Measurements from ENCODE around the gene CENPM. TPM values are rescaled to one million over a fixed set of nuclear protein-coding genes. Genes with fewer than 3 reads are reported as not detected.

Gene CENPM
- total and polyA plus RNA-seq, 5 donors: 0.23 to 1.8 (median 1.4) TPM; not detected in 2

GRCh38 chr22:41917375-41917902 lies 29.5 kb downstream of the CENPM start:
- no peaks in the 10 kb centered on the region for H3K27me3 ChIP-seq (ENCODE audit: control insufficient read depth, insufficient read depth)
- no peak overlapping the region for H3K27ac ChIP-seq (ENCODE audit: low read length)
- no peaks in the 10 kb centered on the region for H3K9me3 ChIP-seq (ENCODE audit: control insufficient read depth, low read length)
- ATAC-seq: no peak
- intact Hi-C loops (cut with DNase I): no loop called here
- no peak for DNase-seq
- 58% methylated on average over 11 of the region's 11 CpGs for WGBS
- no peak overlapping the region for H3K4me3 ChIP-seq (ENCODE audit: low read length)
- no peaks in the 10 kb centered on the region for H3K4me1 ChIP-seq (ENCODE audit: control insufficient read depth, insufficient read depth, low read length)

GRCh38 chr22:41916745-41917358 lies 30.1 kb downstream of the CENPM start:
- H3K27me3 ChIP-seq (ENCODE audit: control insufficient read depth, insufficient read depth): no peaks in the 10 kb centered on the region
- ATAC-seq: no peak
- WGBS: 58% methylated on average over 10 of the region's 10 CpGs
- H3K4me1 ChIP-seq (ENCODE audit: control insufficient read depth, insufficient read depth, low read length): no peaks in the 10 kb centered on the region
- no peak overlapping the region for H3K27ac ChIP-seq (ENCODE audit: low read length)
- no peak for DNase-seq
- no peaks in the 10 kb centered on the region for H3K9me3 ChIP-seq (ENCODE audit: control insufficient read depth, low read length)
- intact Hi-C loops (cut with DNase I): no loop called here
- no peak overlapping the region for H3K4me3 ChIP-seq (ENCODE audit: low read length)

GRCh38 chr22:41915786-41916493 lies 31.0 kb downstream of the CENPM start:
- ATAC-seq (no peak), DNase-seq (no peak)
- Histone ChIP-seq H3K4me3 (ENCODE audit: low read length) (no peak overlapping the region), H3K9me3 (ENCODE audit: control insufficient read depth, low read length) (no peaks in the 10 kb centered on the region), H3K27ac (ENCODE audit: low read length) (no peak overlapping the region), H3K27me3 (ENCODE audit: control insufficient read depth, insufficient read depth) (no peaks in the 10 kb centered on the region), H3K4me1 (ENCODE audit: control insufficient read depth, insufficient read depth, low read length) (no peaks in the 10 kb centered on the region)
- intact Hi-C loops (cut with DNase I): no loop called here
- 61% methylated on average over 11 of the region's 11 CpGs for WGBS

- H3K4me3 ChIP-seq (ENCODE audit: low read length): peak within 1 kb of the TSS; percentile 49
- intact Hi-C loops (cut with DNase I): no loop called here
- 10% methylated on average over 63 of the region's 63 CpGs for WGBS
- no peaks in the 10 kb centered on the region for H3K4me1 ChIP-seq (ENCODE audit: control insufficient read depth, insufficient read depth, low read length)
- H3K27ac ChIP-seq (ENCODE audit: low read length): no peak within 1 kb of the TSS
- ATAC-seq (peak; percentile 19 to 33), DNase-seq (peak; percentile 50 to 78 (median 78))
- no peaks in the 10 kb centered on the region for H3K27me3 ChIP-seq (ENCODE audit: control insufficient read depth, insufficient read depth)
- H3K9me3 ChIP-seq (ENCODE audit: control insufficient read depth, low read length): no peaks in the 10 kb centered on the region
Measured at GRCh38 chr22:41915035-41915785, 31.7 kb downstream of the CENPM start, which contains the start of gene SHISA8. SHISA8 (minus strand) TSS chr22:41915074; CDS start chr22:41914667, 407 bp downstream.

DNA sequence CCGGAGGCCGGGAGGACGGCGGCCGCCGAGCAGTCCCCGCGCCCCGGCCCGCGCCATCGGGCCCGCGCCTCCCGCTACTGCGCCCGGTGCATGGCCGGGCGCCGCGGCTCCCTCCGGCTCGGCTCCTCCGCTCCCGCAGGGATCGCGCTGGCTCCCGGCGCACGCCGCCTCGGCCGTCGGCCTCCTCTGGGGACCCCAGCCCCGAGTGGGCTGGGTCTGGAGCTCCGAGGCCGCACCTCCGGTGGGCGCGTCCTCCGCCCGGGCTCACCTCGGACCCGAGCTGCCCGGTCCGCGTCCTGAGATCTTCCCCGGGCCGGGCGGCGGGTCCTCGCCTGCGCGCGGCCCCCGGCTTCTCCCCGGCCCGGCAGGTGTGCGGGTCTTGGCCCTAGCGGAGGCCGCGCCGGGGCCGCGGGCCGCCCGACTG lies 32.3 kb downstream of the CENPM start:
- H3K4me1 ChIP-seq (ENCODE audit: control insufficient read depth, insufficient read depth, low read length): no peaks in the 10 kb centered on the region
- intact Hi-C loops (cut with DNase I): no loop called here

DNA sequence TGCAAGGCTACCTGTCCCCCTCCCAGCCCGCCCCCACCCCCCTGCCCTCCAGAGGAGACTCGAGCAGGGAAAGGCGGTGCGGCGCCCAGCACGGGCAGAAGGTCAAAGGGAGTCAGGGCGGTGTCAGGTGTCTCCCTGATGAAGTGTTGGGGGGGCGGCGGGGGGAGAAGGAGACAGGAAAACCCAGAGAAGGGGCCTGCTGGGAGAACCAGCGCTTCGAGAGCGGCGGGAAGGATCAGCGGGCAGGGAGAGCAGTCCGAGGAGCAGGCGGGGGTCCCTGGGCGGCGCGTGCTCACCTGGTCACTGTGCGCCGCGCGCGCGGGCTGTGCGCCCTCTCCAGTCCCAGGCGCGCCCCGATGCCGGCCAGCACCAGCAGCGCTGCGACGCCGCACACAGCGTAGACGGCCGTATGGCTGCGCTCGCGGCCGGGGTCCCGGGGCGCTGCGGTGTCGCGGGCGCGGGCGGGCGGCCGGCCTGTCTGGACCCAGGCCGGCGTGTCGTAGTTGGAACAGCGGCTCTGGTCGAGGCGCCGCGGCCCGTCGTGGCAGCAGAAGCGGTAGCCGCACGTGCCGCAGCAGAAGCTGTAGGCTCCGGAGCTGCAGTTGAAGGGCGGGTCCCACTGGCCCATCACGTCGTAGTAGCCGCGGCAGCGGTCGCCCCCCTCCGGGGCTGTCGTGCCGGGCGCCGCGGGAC lies 33.0 kb downstream of the CENPM start:
- H3K9me3 ChIP-seq (ENCODE audit: control insufficient read depth, low read length): no peaks in the 10 kb centered on the region
- no peak overlapping the region for H3K27ac ChIP-seq (ENCODE audit: low read length)
- DNase-seq (no peak), ATAC-seq (no peak)
- H3K27me3 ChIP-seq (ENCODE audit: control insufficient read depth, insufficient read depth): no peaks in the 10 kb centered on the region
- H3K4me3 ChIP-seq (ENCODE audit: low read length): no peak overlapping the region
- intact Hi-C loops (cut with DNase I): no loop called here
- no peaks in the 10 kb centered on the region for H3K4me1 ChIP-seq (ENCODE audit: control insufficient read depth, insufficient read depth, low read length)
- 5% methylated on average over 79 of the region's 79 CpGs for WGBS

More for the DNA sequence above, 32.3 kb downstream of the CENPM start:
- no peaks in the 10 kb centered on the region for H3K9me3 ChIP-seq (ENCODE audit: control insufficient read depth, low read length)
- no peaks in the 10 kb centered on the region for H3K27me3 ChIP-seq (ENCODE audit: control insufficient read depth, insufficient read depth)
- no peak for ATAC-seq
- H3K4me3 ChIP-seq (ENCODE audit: low read length): peak overlapping the region; percentile 49
- WGBS: 1% methylated on average over 67 of the region's 67 CpGs
- H3K27ac ChIP-seq (ENCODE audit: low read length): no peak overlapping the region
- no peak for DNase-seq

DNA sequence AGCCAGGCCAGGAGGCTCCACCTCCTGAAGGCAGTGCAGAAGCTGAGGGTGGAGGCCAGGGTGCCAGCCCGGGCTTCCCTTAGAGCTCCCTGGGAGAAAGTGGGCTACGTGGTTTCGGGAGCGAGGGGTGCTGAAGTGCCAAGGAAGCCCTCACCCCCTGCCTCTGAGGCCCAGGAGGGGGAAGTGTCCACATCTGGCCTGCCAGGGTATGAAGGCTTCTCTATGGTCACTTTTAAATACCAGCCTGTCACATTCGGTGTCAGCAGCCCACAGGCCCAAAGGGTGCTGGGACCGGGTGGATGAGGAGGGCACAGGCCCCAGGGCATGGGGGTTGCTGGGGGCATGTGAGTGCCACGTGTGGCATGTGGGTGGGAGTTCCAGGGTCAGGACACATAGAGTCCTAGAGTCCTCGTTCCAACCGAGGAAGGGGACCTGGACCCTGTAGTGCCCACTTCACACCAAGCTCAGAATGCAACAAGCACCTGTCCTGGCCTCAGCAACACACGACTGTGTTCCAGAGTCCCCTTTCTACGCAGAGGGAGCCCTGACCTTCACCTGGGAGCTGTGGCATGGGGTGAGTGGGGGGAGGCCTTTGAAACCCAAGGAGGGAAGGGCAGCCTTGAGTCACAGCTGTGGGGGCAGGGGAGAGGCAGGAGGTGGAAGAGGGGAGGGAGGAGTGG lies 33.8 kb downstream of the CENPM start:
- DNase-seq (no peak), ATAC-seq (no peak)
- intact Hi-C loops (cut with DNase I): no loop called here
- Histone ChIP-seq H3K9me3 (ENCODE audit: control insufficient read depth, low read length) (no peaks in the 10 kb centered on the region), H3K4me3 (ENCODE audit: low read length) (no peak overlapping the region), H3K27ac (ENCODE audit: low read length) (no peak overlapping the region), H3K27me3 (ENCODE audit: control insufficient read depth, insufficient read depth) (no peaks in the 10 kb centered on the region), H3K4me1 (ENCODE audit: control insufficient read depth, insufficient read depth, low read length) (no peaks in the 10 kb centered on the region)
- 69% methylated on average over 11 of the region's 11 CpGs for WGBS

- intact Hi-C loops (cut with DNase I): no loop called here
- H3K27me3 ChIP-seq (ENCODE audit: control insufficient read depth, insufficient read depth): no peaks in the 10 kb centered on the region
- 81% methylated on average over 9 of the region's 9 CpGs for WGBS
- H3K4me1 ChIP-seq (ENCODE audit: control insufficient read depth, insufficient read depth, low read length): no peaks in the 10 kb centered on the region
- H3K27ac ChIP-seq (ENCODE audit: low read length): no peak overlapping the region
- no peak for ATAC-seq
- H3K4me3 ChIP-seq (ENCODE audit: low read length): no peak overlapping the region
- peak in 2 of 3 donors; percentile 22 to 27 for DNase-seq
- H3K9me3 ChIP-seq (ENCODE audit: control insufficient read depth, low read length): no peaks in the 10 kb centered on the region
Measured at GRCh38 chr22:41912338-41913039, 34.5 kb downstream of the CENPM start.

- no peaks in the 10 kb centered on the region for H3K4me1 ChIP-seq (ENCODE audit: control insufficient read depth, insufficient read depth, low read length)
- DNase-seq (peak in 2 of 3 donors; percentile 45 to 54), ATAC-seq (no peak)
- no peaks in the 10 kb centered on the region for H3K9me3 ChIP-seq (ENCODE audit: control insufficient read depth, low read length)
- H3K4me3 ChIP-seq (ENCODE audit: low read length): peak overlapping the region; percentile 30
- 18% methylated on average over 37 of the region's 37 CpGs for WGBS
- H3K27ac ChIP-seq (ENCODE audit: low read length): no peak overlapping the region
- H3K27me3 ChIP-seq (ENCODE audit: control insufficient read depth, insufficient read depth): no peaks in the 10 kb centered on the region
- intact Hi-C loops (cut with DNase I): no loop called here
Measured at GRCh38 chr22:41911001-41911611, 35.8 kb downstream of the CENPM start.

Measured in right cardiac atrium (tissue), 5 donors.